H1 (cell line): ENCODE data around the gene HTR2B. TPM values are rescaled to one million over a fixed set of nuclear protein-coding genes. Genes with fewer than 3 reads are reported as not detected.

Source experiments
- CTCF ChIA-PET: fragments of 300-600 bp; sonication (Branson Sonifier 250); formaldehyde crosslinking; loops from one replicate; lab custom pipeline; 2021; ENCODE audit not compliant: partially characterized antibody; lab: Charles Lee
- POLR2A ChIA-PET: fragments of 300-600 bp; sonication (Branson Sonifier 250); formaldehyde crosslinking; loops from one replicate; lab custom pipeline; 2021; ENCODE audit warnings: inconsistent platforms; ENCODE audit not compliant: partially characterized antibody; lab: Charles Lee
- DNase-seq, 2 experiments: peaks; one replicate each; pipeline versions ENCODE4 v3.0.0 to v3.0.0-alpha.2; 2010 to 2022; ENCODE audit warnings: low spot score in 2 of 2, low read depth in 1 of 2, mixed read lengths in 1 of 2
- FAIRE-seq: peaks from 2 replicates; lab custom pipeline; 2011; peaks lifted over from hg19 to GRCh38; lab: Jason Lieb, UNC
- H2AFZ ChIP-seq: 2 replicates; pipeline ENCODE4 v1.8.1; 2012; ENCODE audit warnings: low read length, inconsistent platforms
- H2AK5ac ChIP-seq: 2 replicates; pipeline ENCODE4 v1.6.1; 2013; ENCODE audit warnings: low read depth, low read length
- H2BK120ac ChIP-seq: replicated peaks from 2 replicates; pipeline ENCODE3; 2013; ENCODE audit warnings: low read depth, low read length, inconsistent platforms
- H2BK12ac ChIP-seq: 2 replicates; pipeline ENCODE4 v1.6.1; 2013; ENCODE audit warnings: low read depth, low read length
- H2BK15ac ChIP-seq: 2 replicates; pipeline ENCODE4 v1.6.1; 2013; ENCODE audit warnings: low read length
- H2BK20ac ChIP-seq: 2 replicates; pipeline ENCODE4 v1.6.1; 2013; ENCODE audit warnings: low read length
- H2BK5ac ChIP-seq: 2 replicates; pipeline ENCODE4 v1.6.1; 2013; ENCODE audit warnings: low read depth, low read length
- H3K14ac ChIP-seq: 2 replicates; pipeline ENCODE4 v1.6.1; 2013; ENCODE audit warnings: inconsistent platforms; ENCODE audit not compliant: insufficient read length
- H3K18ac ChIP-seq: 2 replicates; pipeline ENCODE4 v1.6.1; 2013; ENCODE audit warnings: low read length; ENCODE audit errors: extremely low read depth
- H3K23ac ChIP-seq: 2 replicates; pipeline ENCODE4 v1.6.1; 2013; ENCODE audit warnings: inconsistent platforms; ENCODE audit not compliant: insufficient read length
- H3K23me2 ChIP-seq: 2 replicates; pipeline ENCODE4 v1.6.1; 2013; ENCODE audit warnings: low read depth, low read length
- H3K27ac ChIP-seq: 2 replicates; pipeline ENCODE4 v1.6.1; 2011; ENCODE audit warnings: low read depth, low read length, inconsistent platforms
- H3K27me3 ChIP-seq, 4 experiments: replicated peaks in 1 of 4; 1 replicate in 1 of 4; 2 replicates in 3 of 4; pipeline versions ENCODE4 v1.6.1 to v1.8.1; 2011 to 2013; ENCODE audit warnings: low read length in 3 of 4, mild to moderate bottlenecking in 3 of 4, inconsistent platforms in 2 of 4, mixed read lengths in 2 of 4, moderate library complexity in 1 of 4; ENCODE audit not compliant: control insufficient read depth in 3 of 4, insufficient read depth in 3 of 4; ENCODE audit errors: extremely low read depth in 1 of 4
- H3K36me3 ChIP-seq, 4 experiments: 2 replicates each; pipeline versions ENCODE4 v1.6.1 to v1.8.1; 2011 to 2013; ENCODE audit warnings: mild to moderate bottlenecking in 4 of 4, low read length in 3 of 4, moderate library complexity in 2 of 4, control low read depth in 1 of 4, inconsistent platforms in 1 of 4; ENCODE audit not compliant: insufficient read depth in 4 of 4, control insufficient read depth in 2 of 4
- H3K4ac ChIP-seq: replicated peaks from 2 replicates; pipeline ENCODE3; 2013; ENCODE audit warnings: low read length, low read depth, mixed read lengths, inconsistent platforms; ENCODE audit not compliant: insufficient read length
- H3K4me1 ChIP-seq, 4 experiments: replicated peaks in 1 of 4; 1 replicate in 1 of 4; 2 replicates in 3 of 4; pipeline versions ENCODE4 v1.6.1 to v1.8.1; 2011 to 2013; ENCODE audit warnings: low read length in 3 of 4, inconsistent platforms in 2 of 4, mixed read lengths in 1 of 4; ENCODE audit not compliant: insufficient read depth in 4 of 4, control insufficient read depth in 3 of 4
- H3K4me2 ChIP-seq, 2 experiments: 2 replicates each; pipeline versions ENCODE4 v1.6.1 to v1.8.1; 2011 to 2013; ENCODE audit warnings: low read depth in 2 of 2, low read length in 2 of 2, control low read depth in 1 of 2, inconsistent platforms in 1 of 2, mild to moderate bottlenecking in 1 of 2; ENCODE audit not compliant: insufficient read depth in 1 of 2
- H3K4me3 ChIP-seq, 4 experiments: fragments of 200-600, 300-600 bp in 1 of 4; sonication (generic), shearing (Covaris generic), sonication (Bioruptor Twin) in 1 of 4; 2 replicates each; pipeline versions ENCODE4 v1.5.1 to v1.8.1; 2011 to 2016; ENCODE audit warnings: low read length in 4 of 4, low read depth in 3 of 4, control low read depth in 2 of 4, inconsistent platforms in 2 of 4, mild to moderate bottlenecking in 2 of 4, mixed read lengths in 1 of 4, moderate library complexity in 1 of 4; ENCODE audit not compliant: insufficient read depth in 2 of 4; ENCODE audit errors: extremely low read depth in 1 of 4
- H3K56ac ChIP-seq: replicated peaks from 2 replicates; pipeline ENCODE3; 2013; ENCODE audit warnings: low read depth, mild to moderate bottlenecking, mixed read lengths, low read length, inconsistent platforms; ENCODE audit not compliant: insufficient read length
- H3K79me1 ChIP-seq: 2 replicates; pipeline ENCODE4 v1.6.1; 2013; ENCODE audit warnings: low read depth, low read length, control low read depth
- H3K79me2 ChIP-seq, 2 experiments: 2 replicates each; pipeline versions ENCODE4 v1.6.1 to v1.8.1; 2012 to 2013; ENCODE audit warnings: low read length in 2 of 2, mild to moderate bottlenecking in 2 of 2, inconsistent platforms in 1 of 2; ENCODE audit not compliant: insufficient read depth in 2 of 2, control insufficient read depth in 1 of 2
- H3K9ac ChIP-seq, 4 experiments: replicated peaks in 1 of 4; 1 replicate in 1 of 4; 2 replicates in 3 of 4; pipeline versions ENCODE4 v1.6.1 to v1.8.1; 2011 to 2013; ENCODE audit warnings: low read depth in 3 of 4, low read length in 3 of 4, control low read depth in 2 of 4, mild to moderate bottlenecking in 2 of 4, moderate library complexity in 2 of 4, inconsistent platforms in 1 of 4; ENCODE audit errors: extremely low read depth in 1 of 4
- H3K9me3 ChIP-seq, 2 experiments: 2 replicates each; pipeline versions ENCODE4 v1.6.1 to v1.8.1; 2012 to 2013; ENCODE audit warnings: mild to moderate bottlenecking in 2 of 2, moderate library complexity in 2 of 2, control low read depth in 1 of 2, inconsistent platforms in 1 of 2, low read depth in 1 of 2, low read length in 1 of 2, mixed read lengths in 1 of 2; ENCODE audit not compliant: insufficient read depth in 2 of 2
- H4K20me1 ChIP-seq, 2 experiments: replicated peaks in 1 of 2; 2 replicates each; pipeline versions ENCODE3 to v1.8.1; 2011 to 2013; ENCODE audit warnings: inconsistent platforms in 2 of 2, low read length in 2 of 2, mild to moderate bottlenecking in 1 of 2; ENCODE audit not compliant: insufficient read depth in 2 of 2, control insufficient read depth in 1 of 2
- H4K5ac ChIP-seq: 2 replicates; pipeline ENCODE4 v1.6.1; 2013; ENCODE audit warnings: low read length, low read depth, mixed read lengths, inconsistent platforms; ENCODE audit not compliant: insufficient read length
- H4K8ac ChIP-seq: 2 replicates; pipeline ENCODE4 v1.8.0; 2013; ENCODE audit warnings: mild to moderate bottlenecking, moderate library complexity, low read length, inconsistent platforms; ENCODE audit not compliant: insufficient read depth; ENCODE audit errors: extremely low read depth
- H4K91ac ChIP-seq: replicated peaks from 2 replicates; pipeline ENCODE3; 2013; ENCODE audit warnings: low read length, mixed read lengths, inconsistent platforms; ENCODE audit not compliant: insufficient read length
- BACH1 ChIP-seq: IDR thresholded peaks from 2 replicates; pipeline ENCODE4 v1.6.1; 2012; ENCODE audit warnings: low read length, improper control_type of control experiment
- BRCA1 ChIP-seq: IDR thresholded peaks from 2 replicates; pipeline ENCODE4 v1.6.1; 2012; ENCODE audit warnings: low read depth, low read length, improper control_type of control experiment
- CBX5 ChIP-seq: fragments of 300-800, 300-1000 bp; sonication (generic); IDR thresholded peaks from 2 replicates; pipeline ENCODE4 v1.7.1; 2016; ENCODE audit warnings: antibody characterized with exemption, low read length, low read depth
- CBX8 ChIP-seq: fragments of 300-800, 300-1000 bp; sonication (generic); IDR thresholded peaks from 2 replicates; pipeline ENCODE4 v1.7.1; 2016; ENCODE audit warnings: low read depth, low read length, borderline replicate concordance
- CHD1 ChIP-seq: IDR thresholded peaks from 2 replicates; pipeline ENCODE4 v1.6.1; 2012; ENCODE audit warnings: low read depth, low read length, improper control_type of control experiment
- CHD2 ChIP-seq: IDR thresholded peaks from 2 replicates; pipeline ENCODE4 v1.6.1; 2012; ENCODE audit warnings: low read length, improper control_type of control experiment
- JUN ChIP-seq: IDR thresholded peaks from 2 replicates; pipeline ENCODE4 v1.6.1; 2011; ENCODE audit warnings: low read depth, mild to moderate bottlenecking, improper control_type of control experiment, low read length
- NANOG ChIP-seq: IDR thresholded peaks from 2 replicates; pipeline ENCODE4 v1.6.1; 2011; ENCODE audit warnings: low read length, low read depth, mild to moderate bottlenecking, inconsistent platforms; ENCODE audit not compliant: insufficient read depth, poor library complexity, severe bottlenecking
- SIX5 ChIP-seq: IDR thresholded peaks from 2 replicates; pipeline ENCODE4 v1.6.1; 2011; ENCODE audit warnings: mild to moderate bottlenecking, low read depth, low read length
- SP1 ChIP-seq: IDR thresholded peaks from 2 replicates; pipeline ENCODE4 v1.6.1; 2011; ENCODE audit warnings: low read depth, low read length
- SRF ChIP-seq: IDR thresholded peaks from 2 replicates; pipeline ENCODE4 v1.6.1; 2011; ENCODE audit warnings: mild to moderate bottlenecking, low read depth, low read length, moderate library complexity
- ZNF274 ChIP-seq: IDR thresholded peaks from 2 replicates; pipeline ENCODE4 v1.7.0; 2012; ENCODE audit warnings: low read length, borderline replicate concordance; ENCODE audit errors: extremely low read depth
- WGBS, 2 experiments: shearing (Covaris generic) in 1 of 2; methylation state at CpG; one replicate each; pipeline versions ENCODE4 v1.1.6 to v1.1.7; 2013 to 2015; ENCODE audit warnings: low lambda C conversion rate in 2 of 2, mixed read lengths in 2 of 2, inconsistent platforms in 1 of 2, low coverage in 1 of 2, missing lambda C conversion rate in 1 of 2; ENCODE audit not compliant: insufficient replicate concordance in 2 of 2, insufficient coverage in 1 of 2, insufficient read length in 1 of 2; ENCODE audit errors: extremely low coverage in 1 of 2, missing lambda C conversion rate in 1 of 2; 5-methylcytosine and 5-hydroxymethylcytosine counted together
- polyA plus RNA-seq, 7 experiments: library from polyadenylated mRNA; depleted of rRNA in 3 of 7; stranded (reverse) in 5 of 7; unstranded in 2 of 7; fragments of >200 nt in 5 of 7; fragments of 200-250 nt in 2 of 7; gene quantifications; 1 replicate in 5 of 7; 2 replicates in 1 of 7; 4 replicates in 1 of 7; pipeline versions ENCODE4 v1.2.1 to v1.2.3, GENCODE V29; 2011 to 2013; ENCODE audit warnings: missing spikeins in 2 of 7, mixed read lengths in 2 of 7
- total RNA-seq: library from RNA; stranded (reverse); fragmentation: NEBNext Ultra II Directional; extraction: Animal tissue kit (Norgen Biotek cat#: 25700); gene quantifications from 2 replicates; pipeline ENCODE4 v1.2.1, GENCODE V29; 2021
- TF ChIP-seq, protein P1 (sequence below): IDR thresholded peaks from 2 replicates; pipeline ENCODE4 v1.6.1; 2012; ENCODE audit warnings: low read length, inconsistent platforms

The HTR2B gene
- total and polyA plus RNA-seq, 2 of the 8 experiments (the other 6 are each of a cell fraction or from before 2014, with no cell fraction given), result not detected

DNA sequence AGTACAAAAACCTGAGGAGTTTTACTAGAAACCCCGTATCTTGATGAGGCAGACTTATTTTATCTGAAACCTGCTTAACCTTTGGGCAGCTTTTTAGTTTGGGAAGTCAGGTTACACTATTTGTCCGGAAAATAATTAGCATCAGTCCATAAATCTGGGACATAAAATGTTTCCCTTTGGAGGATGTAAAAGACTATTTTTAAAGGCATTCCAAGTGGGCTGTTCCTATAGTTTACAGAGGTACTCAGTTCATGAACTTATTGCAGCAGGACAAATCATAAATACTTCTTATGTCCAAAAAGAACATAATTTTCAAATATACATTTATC, 6.3 kb downstream of the HTR2B start:
- no peak overlapping the region for H4K5ac ChIP-seq
- H3K79me1 ChIP-seq, result no peaks in the 10 kb centered on the region
- FAIRE-seq (no peak), DNase-seq (no peak)
- ChIA-PET POLR2A (interaction anchor here (1.1 to 1.9 kb wide), 2 partner anchors 10 to 334 kb away, joined by 5 read pairs; no protein-coding TSS in a partner anchor), CTCF (interaction anchor here (2.8 kb wide), 1 partner anchor 109 kb away, joined by 6 read pairs; no protein-coding TSS in a partner anchor)
- H3K9ac ChIP-seq, result no peak overlapping the region
- H3K56ac ChIP-seq, result no peak overlapping the region
- WGBS, 2 experiments, result 91% methylated on average over 2 of the region's 2 CpGs; no CpG with 5 or more reads in 1 of the 2 experiments
- no peaks in the 10 kb centered on the region for H3K23me2 ChIP-seq
- H2BK20ac ChIP-seq, result no peak overlapping the region
- no peak overlapping the region for H2BK5ac ChIP-seq
- H3K4me1 ChIP-seq, result peaks cover 0 to 9% (median 6%) of the 10 kb centered on the region in 4 experiments; a peak in 4 of 7 replicates
- no peak overlapping the region for H2BK120ac ChIP-seq
- no peak overlapping the region for H2BK12ac ChIP-seq
- H3K4me3 ChIP-seq, result no peak overlapping the region
- H3K14ac ChIP-seq, result no peak overlapping the region
- H4K91ac ChIP-seq, result no peak overlapping the region
- TF ChIP-seq CHD2 (no peak), ZNF274 (no peak), BACH1 (no peak), JUN (no peak), SIX5 (no peak), NANOG (no peak), CBX8 (no peak), SRF (no peak), CBX5 (no peak), BRCA1 (no peak), SP1 (no peak), CHD1 (no peak)
- TF ChIP-seq, protein P1, sequence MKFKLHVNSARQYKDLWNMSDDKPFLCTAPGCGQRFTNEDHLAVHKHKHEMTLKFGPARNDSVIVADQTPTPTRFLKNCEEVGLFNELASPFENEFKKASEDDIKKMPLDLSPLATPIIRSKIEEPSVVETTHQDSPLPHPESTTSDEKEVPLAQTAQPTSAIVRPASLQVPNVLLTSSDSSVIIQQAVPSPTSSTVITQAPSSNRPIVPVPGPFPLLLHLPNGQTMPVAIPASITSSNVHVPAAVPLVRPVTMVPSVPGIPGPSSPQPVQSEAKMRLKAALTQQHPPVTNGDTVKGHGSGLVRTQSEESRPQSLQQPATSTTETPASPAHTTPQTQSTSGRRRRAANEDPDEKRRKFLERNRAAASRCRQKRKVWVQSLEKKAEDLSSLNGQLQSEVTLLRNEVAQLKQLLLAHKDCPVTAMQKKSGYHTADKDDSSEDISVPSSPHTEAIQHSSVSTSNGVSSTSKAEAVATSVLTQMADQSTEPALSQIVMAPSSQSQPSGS, result no peak
- TF ChIP-seq, all 59 proteins: peak for 0
- Histone ChIP-seq H2AFZ (no peak overlapping the region), H3K4me2 (no peak overlapping the region), H3K4ac (no peak overlapping the region), H4K8ac (no peak overlapping the region), H3K27ac (no peak overlapping the region), H3K79me2 (no peaks in the 10 kb centered on the region), H3K27me3 (no peaks in the 10 kb centered on the region), H3K18ac (no peak overlapping the region), H3K36me3 (peaks cover 0 to 3% (median 0%) of the 10 kb centered on the region in 4 experiments; a peak in 1 of 8 replicates), H3K23ac (no peak overlapping the region), H2BK15ac (no peak overlapping the region), H3K9me3 (no peaks in the 10 kb centered on the region), H2AK5ac (no peak overlapping the region), H4K20me1 (no peaks in the 10 kb centered on the region)
